Colonic mucosa (tissue), 4 donors: ENCODE data around the gene TULP4. TPM values are rescaled to one million over a fixed set of nuclear protein-coding genes. Genes with fewer than 3 reads are reported as not detected.
"Not testable (repeated sequence)": the region's sequence is repeated elsewhere in the genome, so short reads cannot be mapped to it uniquely, and the experiment has no call there.

ENCODE experiments used
- DNase-seq: peaks from one replicate; pipeline ENCODE4 v3.0.0-alpha.2; 2020
- H3K27ac ChIP-seq: fragments of 200-600 bp; one replicate; pipeline ENCODE4 v1.8.0; 2021
- H3K27me3 ChIP-seq: fragments of 200-600 bp; one replicate; pipeline ENCODE4 v1.8.0; 2021
- H3K36me3 ChIP-seq: fragments of 200-600 bp; one replicate; pipeline ENCODE4 v1.8.0; 2021
- H3K4me1 ChIP-seq: fragments of 200-600 bp; one replicate; pipeline ENCODE4 v1.8.0; 2021; ENCODE audit warnings: mild to moderate bottlenecking
- H3K4me3 ChIP-seq: fragments of 200-600 bp; one replicate; pipeline ENCODE4 v1.8.0; 2021
- H3K9ac ChIP-seq, 2 donors: one replicate each; pipeline ENCODE4 v1.7.0; 2013; ENCODE audit warnings: control low read depth in 2 of 2, low read depth in 2 of 2, low read length in 2 of 2
- H3K9me3 ChIP-seq: fragments of 200-600 bp; one replicate; pipeline ENCODE4 v1.8.0; 2021
- CTCF ChIP-seq: fragments of 200-600 bp; IDR thresholded peaks from one replicate; pipeline ENCODE4 v1.8.0; 2022; ENCODE audit warnings: antibody characterized with exemption, mild to moderate bottlenecking
- intact Hi-C: fragments of 100-400 bp; cut with DNase I; formaldehyde crosslinking; loops from one replicate; pipeline ENCODE4 v1.14.1; 2022
- total RNA-seq, 2 donors: library from RNA; stranded (reverse); fragmentation: NEBNext Ultra II Directional in 1 of 2; extraction: Animal tissue kit (Norgen Biotek cat#: 25700) in 1 of 2; gene quantifications; one replicate each; pipeline ENCODE4 v1.2.1, GENCODE V29; 2021
- donor health status: healthy.
- donor health status: DM: no; HTN: no; CAD: no.
- donor health status: DM: no; HTN: no; CAD: no.

The TULP4 gene
- total RNA-seq, 2 donors from 2014 or later, result 63.1 to 68.0 TPM

DNA sequence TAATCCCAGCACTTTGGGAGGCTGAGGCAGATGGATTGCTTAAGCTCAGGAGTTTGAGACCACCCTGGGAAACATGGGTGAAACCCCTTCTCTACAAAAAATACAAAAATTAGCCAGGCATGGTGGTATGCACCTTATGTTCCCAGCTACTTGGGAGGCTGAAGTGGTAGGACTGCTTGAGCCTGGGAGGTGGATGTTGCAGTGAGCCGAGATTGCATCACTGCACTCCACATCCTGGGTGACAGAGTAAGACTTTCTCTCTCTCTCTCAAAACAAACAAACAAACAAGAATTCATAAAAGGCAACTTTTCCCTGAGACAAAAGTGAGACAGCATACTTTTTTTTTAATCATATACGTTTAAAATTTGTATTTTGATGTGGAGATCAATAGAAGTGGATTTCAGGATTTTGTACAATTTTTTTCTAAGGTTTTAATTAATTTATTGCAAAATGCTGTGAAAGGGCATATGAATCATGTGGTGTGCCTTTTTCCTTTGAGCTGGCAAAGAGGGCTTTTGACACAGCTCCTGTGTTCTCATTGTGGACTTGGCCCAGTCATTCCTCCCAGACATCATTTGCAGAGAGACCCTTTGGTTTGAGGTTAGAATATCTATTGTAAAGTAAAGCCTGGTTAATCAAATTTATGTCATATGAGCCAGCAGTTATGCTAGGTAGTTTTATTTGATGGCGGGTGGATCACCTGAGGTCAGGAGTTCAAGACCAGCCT is 77.1 kb downstream of the TULP4 start:
- no peak for TF ChIP-seq CTCF
- Histone ChIP-seq H3K27ac (no peak overlapping the region), H3K4me1 (no peaks in the 10 kb centered on the region), H3K9me3 (no peaks in the 10 kb centered on the region), H3K27me3 (no peaks in the 10 kb centered on the region), H3K4me3 (no peak overlapping the region), H3K9ac (no peak overlapping the region), H3K36me3 (no peaks in the 10 kb centered on the region)
- intact Hi-C loops, result no loop called here
- DNase-seq, result no peak

DNA sequence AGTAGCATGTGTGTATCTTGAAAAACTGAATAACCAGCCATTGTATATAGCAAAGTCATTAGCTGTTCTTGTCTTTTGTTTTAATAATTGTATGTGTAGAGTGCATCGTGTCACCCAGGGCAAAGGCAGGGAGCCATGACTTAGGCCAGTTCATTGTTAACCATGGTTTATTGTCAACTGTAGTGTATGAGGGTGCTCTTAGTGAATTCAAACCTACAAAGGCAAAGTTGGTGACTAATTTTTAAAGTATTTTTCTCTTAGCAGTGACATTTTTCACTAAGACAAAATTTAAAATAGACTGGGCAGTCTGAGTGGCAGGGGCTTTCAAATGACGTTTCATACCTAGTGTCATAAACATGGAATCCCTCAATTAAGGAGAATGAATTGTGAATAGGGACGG is 79.0 kb downstream of the TULP4 start:
- no peak overlapping the region for H3K9ac ChIP-seq
- intact Hi-C loops, result no loop called here

DNA sequence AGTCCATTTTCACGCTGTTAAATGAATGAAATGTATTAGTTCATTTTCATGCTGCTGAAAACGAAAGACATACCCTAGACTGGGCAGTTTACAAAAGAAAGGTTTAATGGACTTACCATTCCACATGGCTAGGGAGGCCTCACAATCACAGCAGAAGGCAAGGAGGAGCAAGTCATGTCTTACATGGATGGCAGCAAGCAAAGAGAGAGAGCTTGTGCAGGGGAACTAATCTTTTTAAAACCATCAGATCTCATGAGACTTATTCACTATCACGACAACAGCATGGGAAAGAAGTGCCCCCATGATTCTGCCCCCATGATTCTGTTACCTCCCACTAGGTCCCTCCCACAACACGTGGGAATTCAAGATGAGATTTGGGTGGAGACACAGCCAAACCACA is 79.7 kb downstream of the TULP4 start:
- DNase-seq, H3K4me1 ChIP-seq, H3K9me3 ChIP-seq, H3K9ac ChIP-seq, H3K27me3 ChIP-seq, H3K4me3 ChIP-seq, H3K27ac ChIP-seq, H3K36me3 ChIP-seq, intact Hi-C loops: not testable (repeated sequence)

More for the DNA sequence above, 79.0 kb downstream of the TULP4 start:
- Histone ChIP-seq H3K27ac (no peak overlapping the region), H3K36me3 (no peaks in the 10 kb centered on the region), H3K4me1 (no peaks in the 10 kb centered on the region), H3K9me3 (no peaks in the 10 kb centered on the region), H3K27me3 (no peaks in the 10 kb centered on the region), H3K4me3 (no peak overlapping the region)
- DNase-seq, result no peak
- no peak for TF ChIP-seq CTCF

- DNase-seq, result no peak
- TF ChIP-seq CTCF, result no peak
- H3K9ac ChIP-seq, result no peak overlapping the region
Observed at GRCh38 chr6:158396136-158396535, 83.9 kb downstream of the TULP4 start.

DNA sequence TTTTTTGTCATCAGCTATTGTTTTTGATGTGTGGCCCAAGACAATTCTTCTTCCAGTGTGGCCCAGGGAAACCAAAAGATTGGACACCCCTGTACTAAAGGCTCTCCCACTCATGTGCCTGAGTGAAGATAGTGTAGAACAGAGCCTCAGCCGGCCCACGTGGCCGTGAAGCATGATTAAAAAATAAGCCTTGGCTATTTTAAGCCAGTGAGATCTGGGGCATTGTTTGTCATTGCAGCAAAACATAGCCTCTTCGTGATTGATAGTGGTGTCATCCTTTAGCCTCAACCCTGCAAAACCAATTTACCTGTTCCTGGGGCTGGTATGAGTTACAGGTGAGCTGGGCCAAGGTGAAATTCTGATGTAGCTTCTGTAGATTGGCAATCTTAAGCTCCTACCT is 85.3 kb downstream of the TULP4 start:
- no peaks in the 10 kb centered on the region for H3K27me3 ChIP-seq
- no peaks in the 10 kb centered on the region for H3K9me3 ChIP-seq
- no peak overlapping the region for H3K4me3 ChIP-seq
- H3K4me1 ChIP-seq, result no peaks in the 10 kb centered on the region
- H3K27ac ChIP-seq, result no peak overlapping the region
- DNase-seq, result no peak
- H3K9ac ChIP-seq, result no peak overlapping the region
- intact Hi-C loops, result no loop called here
- TF ChIP-seq CTCF, result no peak
- no peaks in the 10 kb centered on the region for H3K36me3 ChIP-seq

More at GRCh38 chr6:158396136-158396535, 83.9 kb downstream of the TULP4 start:
- intact Hi-C loops, result no loop called here
- Histone ChIP-seq H3K27ac (no peak overlapping the region), H3K4me1 (no peaks in the 10 kb centered on the region), H3K36me3 (no peaks in the 10 kb centered on the region), H3K27me3 (no peaks in the 10 kb centered on the region), H3K9me3 (no peaks in the 10 kb centered on the region), H3K4me3 (no peak overlapping the region)

DNA sequence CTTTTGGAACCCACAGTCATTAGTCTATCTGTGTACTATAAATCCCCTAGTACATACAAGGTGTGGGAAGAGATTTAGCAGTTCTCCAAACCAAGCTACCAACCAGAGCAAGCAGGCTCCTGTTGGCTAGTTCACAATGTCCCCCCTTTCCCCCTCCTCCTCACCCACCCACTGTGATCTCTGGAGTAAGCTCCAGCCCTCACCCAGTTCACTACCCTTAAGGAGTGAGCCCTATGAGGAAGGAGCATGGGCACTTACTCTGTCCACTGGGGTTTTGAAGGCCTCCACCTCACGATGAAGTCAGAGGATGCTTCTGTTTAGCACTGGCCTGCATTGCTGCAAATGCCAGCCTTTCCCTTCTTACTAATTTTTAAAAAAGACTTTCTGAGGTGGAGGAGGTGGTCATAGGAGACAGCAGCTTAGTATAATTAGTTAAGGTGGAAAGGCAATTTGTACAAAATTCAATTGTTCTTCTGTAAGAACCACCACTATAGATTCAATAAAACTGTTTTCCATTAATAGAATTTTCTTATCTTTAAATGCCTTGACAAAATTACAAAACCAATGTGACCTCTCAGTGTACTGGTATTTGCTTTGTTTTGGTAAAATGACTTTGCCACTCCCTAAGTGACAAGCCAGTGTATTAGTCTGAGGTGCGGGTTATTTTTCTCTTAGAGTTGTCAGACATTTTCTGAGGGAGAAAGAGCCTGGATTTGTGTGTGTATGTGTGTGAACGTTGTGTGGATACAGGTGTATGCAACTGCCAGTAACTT is 86.2 kb downstream of the TULP4 start:
- no peak for TF ChIP-seq CTCF
- no peaks in the 10 kb centered on the region for H3K9me3 ChIP-seq
- H3K27me3 ChIP-seq, result no peaks in the 10 kb centered on the region
- no peak overlapping the region for H3K9ac ChIP-seq
- DNase-seq, result no peak
- H3K4me3 ChIP-seq, result no peak overlapping the region
- no peaks in the 10 kb centered on the region for H3K4me1 ChIP-seq
- H3K27ac ChIP-seq, result no peak overlapping the region
- no peaks in the 10 kb centered on the region for H3K36me3 ChIP-seq
- intact Hi-C loops, result no loop called here
